ENCODE data around the gene EVA1C. TPM values are rescaled to one million over a fixed set of nuclear protein-coding genes. Genes with fewer than 3 reads are reported as not detected.

The EVA1C gene
- total RNA-seq, 3 donors from 2014 or later = 30.2 to 69.8 (median 58.5) TPM

DNA sequence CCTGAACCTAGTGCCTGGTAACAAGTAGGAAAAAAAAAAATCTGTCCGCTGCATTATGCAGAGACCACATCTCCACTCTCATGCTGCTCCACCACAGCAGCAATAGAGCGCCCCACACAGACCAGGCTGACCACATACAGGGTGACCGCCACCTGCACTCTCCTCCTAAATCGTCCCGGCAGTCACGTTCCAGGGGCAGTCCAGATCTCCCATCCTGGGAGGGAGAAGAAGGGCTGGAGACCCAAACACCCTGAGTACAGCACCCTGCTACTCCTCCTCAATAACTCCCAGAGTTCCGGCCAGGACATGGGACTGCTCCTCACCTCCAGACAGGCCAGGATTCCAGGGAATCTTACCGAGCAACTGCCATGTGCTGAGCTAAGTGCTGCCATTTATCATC is 35.0 kb upstream of the EVA1C start:
- TF ChIP-seq POLR2A (IDR thresholded peaks at IDR 0.05) = no peak
- TF ChIP-seq POLR2AphosphoS5 (IDR thresholded peaks at IDR 0.05) = no peak
- TF ChIP-seq, protein P1, sequence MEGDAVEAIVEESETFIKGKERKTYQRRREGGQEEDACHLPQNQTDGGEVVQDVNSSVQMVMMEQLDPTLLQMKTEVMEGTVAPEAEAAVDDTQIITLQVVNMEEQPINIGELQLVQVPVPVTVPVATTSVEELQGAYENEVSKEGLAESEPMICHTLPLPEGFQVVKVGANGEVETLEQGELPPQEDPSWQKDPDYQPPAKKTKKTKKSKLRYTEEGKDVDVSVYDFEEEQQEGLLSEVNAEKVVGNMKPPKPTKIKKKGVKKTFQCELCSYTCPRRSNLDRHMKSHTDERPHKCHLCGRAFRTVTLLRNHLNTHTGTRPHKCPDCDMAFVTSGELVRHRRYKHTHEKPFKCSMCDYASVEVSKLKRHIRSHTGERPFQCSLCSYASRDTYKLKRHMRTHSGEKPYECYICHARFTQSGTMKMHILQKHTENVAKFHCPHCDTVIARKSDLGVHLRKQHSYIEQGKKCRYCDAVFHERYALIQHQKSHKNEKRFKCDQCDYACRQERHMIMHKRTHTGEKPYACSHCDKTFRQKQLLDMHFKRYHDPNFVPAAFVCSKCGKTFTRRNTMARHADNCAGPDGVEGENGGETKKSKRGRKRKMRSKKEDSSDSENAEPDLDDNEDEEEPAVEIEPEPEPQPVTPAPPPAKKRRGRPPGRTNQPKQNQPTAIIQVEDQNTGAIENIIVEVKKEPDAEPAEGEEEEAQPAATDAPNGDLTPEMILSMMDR (IDR thresholded peaks at IDR 0.05) = no peak
- Histone ChIP-seq H3K27ac (peak overlapping the region; percentile 20 to 34), H3K4me3 (no peak overlapping the region), H3K4me1 (no peaks in the 10 kb centered on the region), H3K9me3 (no peaks in the 10 kb centered on the region), H3K36me3 (no peaks in the 10 kb centered on the region), H3K27me3 (no peaks in the 10 kb centered on the region)
- no peak for DNase-seq (ENCODE audit: low spot score in 2 of 2)
- intact Hi-C loops (cut with DNase I; ENCODE audit: low total_unique reads) = no loop called here

DNA sequence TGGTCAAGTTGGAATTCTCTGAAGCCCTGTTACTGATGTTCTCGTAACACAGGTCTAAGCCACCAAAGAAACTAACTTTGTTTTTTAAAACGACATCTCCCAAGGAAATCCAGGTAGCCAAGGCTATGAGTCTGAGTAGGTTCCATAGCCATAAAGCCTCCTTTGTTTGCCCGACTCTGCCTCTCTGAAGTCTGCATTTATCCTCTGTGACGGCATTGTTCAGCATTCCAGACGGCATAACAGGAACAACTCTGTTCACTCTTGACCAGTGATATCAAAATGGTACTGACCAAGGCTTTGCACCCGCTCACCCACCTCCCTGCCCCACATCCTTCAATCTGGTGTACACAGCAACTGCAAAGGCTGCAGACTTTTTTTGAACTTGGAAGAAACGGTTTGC is 34.5 kb upstream of the EVA1C start:
- TF ChIP-seq POLR2AphosphoS5 (IDR thresholded peaks at IDR 0.05) (no peak), POLR2A (IDR thresholded peaks at IDR 0.05) (no peak)
- TF ChIP-seq, protein P1 (IDR thresholded peaks at IDR 0.05) = no peak
- Histone ChIP-seq H3K4me3 (no peak overlapping the region), H3K27ac (peak overlapping the region; percentile 20 to 34), H3K4me1 (no peaks in the 10 kb centered on the region), H3K9me3 (no peaks in the 10 kb centered on the region), H3K36me3 (peaks cover 3% of the 10 kb centered on the region), H3K27me3 (no peaks in the 10 kb centered on the region)
- intact Hi-C loops (cut with DNase I; ENCODE audit: low total_unique reads) = no loop called here
- DNase-seq (ENCODE audit: low spot score in 2 of 2) = no peak

DNA sequence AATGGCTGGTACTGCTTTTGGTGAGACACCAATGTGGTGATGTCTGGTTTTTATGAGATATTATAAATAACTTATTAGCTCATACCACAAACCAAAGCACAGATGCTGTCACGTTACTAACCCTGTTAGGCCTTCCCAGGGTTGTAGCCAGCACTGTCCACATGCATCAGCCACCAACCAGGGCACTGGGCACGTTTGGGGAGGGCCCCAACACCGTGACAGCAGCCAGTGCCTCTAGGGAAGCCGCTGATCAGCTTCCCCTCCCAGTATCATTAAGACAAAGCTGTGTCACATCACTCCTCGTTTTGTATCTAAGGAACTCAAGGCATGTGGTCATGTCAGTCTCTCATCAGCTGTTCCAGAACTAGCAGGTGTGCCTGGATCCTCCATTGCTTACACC is 33.5 kb upstream of the EVA1C start:
- Histone ChIP-seq H3K4me3 (no peak overlapping the region), H3K4me1 (no peaks in the 10 kb centered on the region), H3K27me3 (no peaks in the 10 kb centered on the region), H3K9me3 (no peaks in the 10 kb centered on the region), H3K36me3 (peaks cover 6% of the 10 kb centered on the region), H3K27ac (no peak overlapping the region)
- intact Hi-C loops (cut with DNase I; ENCODE audit: low total_unique reads) = no loop called here
- TF ChIP-seq POLR2AphosphoS5 (IDR thresholded peaks at IDR 0.05) (no peak), POLR2A (IDR thresholded peaks at IDR 0.05) (no peak)
- TF ChIP-seq, protein P1 (IDR thresholded peaks at IDR 0.05) = no peak
- no peak for DNase-seq (ENCODE audit: low spot score in 2 of 2)

DNA sequence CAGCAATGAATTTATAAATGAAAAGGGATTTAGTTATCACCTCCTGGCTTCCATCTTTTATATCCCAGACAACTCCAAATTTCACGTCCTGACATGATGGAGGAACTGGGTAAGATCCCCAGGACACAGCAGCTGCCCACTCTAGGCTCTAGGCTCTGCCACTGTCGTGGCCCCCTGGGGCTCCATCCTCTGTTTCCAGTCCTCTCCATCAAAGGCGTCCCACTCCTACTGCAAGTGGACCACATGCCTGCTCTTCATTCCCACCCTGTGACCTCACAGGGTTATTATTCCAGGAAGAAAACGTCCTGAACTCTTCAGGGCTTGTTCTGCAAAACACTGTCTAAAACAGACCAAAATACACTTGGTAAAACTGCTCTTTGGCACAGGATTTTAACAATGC is 31.6 kb upstream of the EVA1C start:
- Histone ChIP-seq H3K9me3 (no peaks in the 10 kb centered on the region), H3K27me3 (no peaks in the 10 kb centered on the region), H3K4me1 (no peaks in the 10 kb centered on the region), H3K4me3 (no peak overlapping the region), H3K27ac (no peak overlapping the region), H3K36me3 (peaks cover 6% of the 10 kb centered on the region)
- no peak for TF ChIP-seq POLR2A (IDR thresholded peaks at IDR 0.05)
- intact Hi-C loops (cut with DNase I; ENCODE audit: low total_unique reads) = no loop called here
- DNase-seq (ENCODE audit: low spot score in 2 of 2) = no peak

DNA sequence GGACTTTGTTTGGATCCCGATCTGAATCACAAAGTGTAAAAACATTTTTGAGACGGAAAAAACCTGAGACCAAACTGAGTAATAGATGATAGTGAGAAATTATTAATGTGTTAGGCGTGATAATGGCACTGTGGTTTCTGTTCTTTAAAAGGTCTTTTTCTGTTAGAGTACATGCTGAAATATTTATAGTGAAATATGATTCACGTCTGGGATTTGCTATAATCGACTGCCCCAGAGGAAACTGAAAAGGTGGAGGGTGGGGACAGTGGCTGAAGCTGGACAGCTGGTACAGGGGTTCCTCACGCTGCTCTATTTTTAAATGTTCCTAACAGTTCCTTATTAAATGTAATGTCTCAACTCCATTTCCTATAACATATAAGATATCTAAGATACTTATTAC is 30.9 kb upstream of the EVA1C start:
- no peaks in the 10 kb centered on the region for H3K27me3 ChIP-seq
- intact Hi-C loops (cut with DNase I; ENCODE audit: low total_unique reads) = no loop called here
- no peaks in the 10 kb centered on the region for H3K9me3 ChIP-seq
- H3K36me3 ChIP-seq = peaks cover 6% of the 10 kb centered on the region
- H3K4me1 ChIP-seq = no peaks in the 10 kb centered on the region
- TF ChIP-seq POLR2AphosphoS5 (IDR thresholded peaks at IDR 0.05) (no peak), POLR2A (IDR thresholded peaks at IDR 0.05) (no peak)
- TF ChIP-seq, protein P1 (IDR thresholded peaks at IDR 0.05) = no peak
- H3K4me3 ChIP-seq = no peak overlapping the region
- DNase-seq (ENCODE audit: low spot score in 2 of 2) = no peak
- H3K27ac ChIP-seq = no peak overlapping the region

DNA sequence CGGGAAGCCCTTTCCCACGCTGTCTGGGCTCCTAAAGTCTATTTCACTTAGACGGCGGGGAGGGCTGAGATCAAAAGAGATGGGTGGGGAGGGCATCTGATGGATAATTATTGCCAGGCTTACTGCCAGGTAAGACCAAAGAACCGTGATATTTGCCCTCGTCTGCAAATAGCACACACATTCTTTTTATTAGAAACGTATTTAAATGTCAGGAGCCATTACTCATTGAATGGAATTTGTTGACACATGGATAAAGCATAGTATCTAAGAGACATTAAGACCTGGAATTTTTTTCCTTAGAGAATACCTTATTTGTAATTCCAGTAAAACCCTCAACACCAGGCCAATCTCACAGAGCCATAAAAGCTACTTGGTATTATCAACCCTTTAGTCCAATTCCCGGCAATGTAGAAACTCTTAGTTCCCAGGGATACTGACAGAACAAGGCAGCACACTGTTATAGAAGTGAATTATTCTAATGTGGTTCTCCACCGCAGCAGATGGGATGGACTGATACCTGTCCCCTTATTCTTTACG is 30.3 kb upstream of the EVA1C start:
- H3K27me3 ChIP-seq = no peaks in the 10 kb centered on the region
- intact Hi-C loops (cut with DNase I; ENCODE audit: low total_unique reads) = no loop called here
- H3K36me3 ChIP-seq = peaks cover 6% of the 10 kb centered on the region
- no peaks in the 10 kb centered on the region for H3K9me3 ChIP-seq
- H3K4me3 ChIP-seq = no peak overlapping the region
- no peaks in the 10 kb centered on the region for H3K4me1 ChIP-seq
- H3K27ac ChIP-seq = no peak overlapping the region
- DNase-seq (ENCODE audit: low spot score in 2 of 2) = no peak
- TF ChIP-seq POLR2A (IDR thresholded peaks at IDR 0.05) = no peak
- TF ChIP-seq, protein P1 (IDR thresholded peaks at IDR 0.05) = no peak
